Erythroblast (primary cell): ENCODE measurements around the gene HCRT.

ENCODE experiments used
- GATA1 ChIP-seq: IDR thresholded peaks from 2 replicates; pipeline ENCODE4 v1.6.1; 2011; ENCODE audit warnings: low read depth, mild to moderate bottlenecking, control low read depth, low read length, moderate library complexity
- POLR2A ChIP-seq: IDR thresholded peaks from 2 replicates; pipeline ENCODE4 v1.6.1; 2011; ENCODE audit warnings: mild to moderate bottlenecking, low read length

DNA sequence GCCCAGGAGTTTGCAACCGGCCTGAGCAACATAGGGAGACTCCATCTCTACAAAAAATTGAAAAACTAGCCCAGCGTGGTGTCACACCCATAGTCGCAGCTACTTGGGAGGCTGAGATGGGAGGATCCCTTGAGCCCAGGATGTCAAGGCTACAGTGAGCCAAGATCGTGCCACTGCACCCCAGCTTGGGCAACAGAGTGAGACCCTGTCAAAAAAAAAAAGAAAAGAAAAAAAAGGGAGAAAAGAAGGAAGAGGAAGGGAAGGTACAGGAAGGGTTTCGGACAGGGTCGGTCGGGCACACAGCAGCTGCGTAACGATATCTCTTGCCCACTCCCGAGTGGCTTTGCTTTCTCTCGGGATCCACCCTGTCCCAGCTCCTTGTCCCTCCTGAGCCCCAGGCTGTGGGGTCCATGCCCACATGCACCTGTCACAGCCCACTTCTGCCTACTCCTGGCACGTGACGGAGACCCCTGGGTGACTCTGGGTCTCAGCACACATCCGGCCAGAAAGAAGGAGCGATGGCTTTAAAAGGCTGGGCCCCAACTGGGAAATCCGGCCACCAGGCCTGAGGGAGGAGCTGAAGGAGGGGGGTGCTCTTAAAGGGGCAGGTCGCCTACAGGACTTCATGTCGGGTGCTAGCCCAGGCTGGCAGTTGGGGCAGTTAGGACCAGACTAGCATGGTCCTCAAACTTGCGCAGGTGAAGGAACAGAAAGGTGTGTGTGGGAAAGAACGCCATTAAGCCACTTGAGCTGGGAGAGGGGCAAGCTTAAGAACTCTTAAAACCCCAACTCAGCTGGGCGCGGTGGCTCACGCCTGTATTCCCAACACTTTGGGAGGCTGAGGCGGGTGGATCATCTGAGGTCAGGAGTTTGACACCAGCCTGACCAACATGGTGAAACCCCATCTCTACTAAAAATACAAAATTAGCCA lies 9.0 kb upstream of the HCRT start, which contains the start of gene GHDC:
- no peak for TF ChIP-seq POLR2A
- no peak for TF ChIP-seq GATA1
